Dermis blood vessel endothelial cell (primary cell): ENCODE results near the gene ARGLU1. TPM values are rescaled to one million over a fixed set of nuclear protein-coding genes. Genes with fewer than 3 reads are reported as not detected.
"Not testable (repeated sequence)": the region's sequence is repeated elsewhere in the genome, so short reads cannot be mapped to it uniquely, and the experiment has no call there.

ENCODE experiments used
- DNase-seq: peaks from one replicate; pipeline ENCODE4 v3.0.0; 2010
- total RNA-seq: library from RNA; depleted of rRNA; stranded (reverse); fragments of >200 nt; gene quantifications from 2 replicates; pipeline ENCODE4 v1.2.3, GENCODE V29; 2014

ARGLU1 gene
- 51.0 and 71.6 TPM in 2 replicates for total RNA-seq

- peak; percentile 96 for DNase-seq
Observed at GRCh38 chr13:106567474-106568298, at the start of gene ARGLU1. TSS of gene ARGLU1 (minus strand) at chr13:106568137. CDS start at chr13:106567919, 218 bp downstream.

DNA sequence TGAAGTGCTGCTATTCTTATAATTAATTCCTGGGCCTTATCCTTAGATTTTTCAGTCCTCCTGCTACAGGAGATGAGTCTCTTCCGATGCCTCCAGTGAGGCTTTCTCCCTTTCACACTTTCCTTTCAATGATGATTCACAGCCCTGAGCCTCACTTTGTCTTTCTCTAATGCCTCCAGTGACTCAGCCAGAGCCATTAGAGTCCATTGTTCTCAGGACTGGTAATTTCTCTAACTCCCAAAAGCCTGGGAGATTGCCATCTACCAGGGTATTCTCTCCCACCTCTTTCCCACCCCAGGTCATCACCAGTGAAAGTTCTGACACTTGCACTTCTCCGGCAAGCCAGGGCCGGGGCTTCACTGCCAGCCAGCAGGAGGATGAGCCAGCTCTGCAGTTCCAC is 49.6 kb upstream of the ARGLU1 start:
- DNase-seq: peak; percentile 84

DNA sequence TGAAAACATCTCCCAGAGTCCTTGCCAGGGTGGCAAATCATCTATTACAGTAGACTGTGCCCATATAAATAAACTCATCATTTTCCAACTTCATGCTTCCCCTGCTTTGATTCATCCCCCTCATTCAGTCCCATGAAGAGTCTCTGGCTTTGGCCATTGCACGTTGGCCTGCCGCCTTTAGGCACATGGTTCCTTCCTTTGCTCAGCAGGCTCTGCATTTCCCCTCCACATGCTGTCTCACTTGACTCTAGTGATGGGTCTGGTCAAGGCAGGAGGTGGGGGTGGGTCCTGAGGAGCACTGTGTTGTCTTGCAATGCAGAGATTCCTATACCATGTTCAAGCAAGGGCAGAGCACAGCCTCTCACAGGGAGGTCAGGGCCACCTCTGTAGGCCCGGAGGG is 48.8 kb upstream of the ARGLU1 start:
- no peak for DNase-seq

- DNase-seq: no peak
Observed at GRCh38 chr13:106614874-106615273, 46.9 kb upstream of the ARGLU1 start.

GRCh38 chr13:106612688-106613087 is 44.8 kb upstream of the ARGLU1 start:
- DNase-seq: no peak

- DNase-seq: no peak
Observed at GRCh38 chr13:106610486-106610885, 42.5 kb upstream of the ARGLU1 start.

- DNase-seq: no peak
Observed at GRCh38 chr13:106609116-106609515, 41.2 kb upstream of the ARGLU1 start.

GRCh38 chr13:106603546-106603945 is 35.6 kb upstream of the ARGLU1 start:
- DNase-seq: no peak

DNA sequence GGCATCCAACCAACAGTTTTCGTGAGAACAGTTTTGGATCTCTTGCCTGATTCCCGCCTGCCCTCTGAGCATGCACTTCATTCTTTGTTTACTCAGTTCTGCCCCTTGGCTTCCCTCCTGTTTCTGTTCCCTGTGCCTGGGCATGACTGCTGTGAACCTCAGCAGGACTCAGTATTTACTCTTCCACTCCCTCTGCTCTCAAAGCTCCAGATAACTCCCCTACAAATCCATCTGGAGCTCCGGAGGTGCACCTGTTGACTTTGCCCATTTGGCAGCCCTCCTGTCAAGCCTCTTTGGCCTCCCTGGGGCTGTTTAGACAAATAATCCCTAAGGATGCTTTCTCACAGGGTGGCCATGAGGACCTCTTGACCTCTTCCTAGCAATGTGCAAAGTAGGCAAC is 34.2 kb upstream of the ARGLU1 start:
- DNase-seq: no peak

DNA sequence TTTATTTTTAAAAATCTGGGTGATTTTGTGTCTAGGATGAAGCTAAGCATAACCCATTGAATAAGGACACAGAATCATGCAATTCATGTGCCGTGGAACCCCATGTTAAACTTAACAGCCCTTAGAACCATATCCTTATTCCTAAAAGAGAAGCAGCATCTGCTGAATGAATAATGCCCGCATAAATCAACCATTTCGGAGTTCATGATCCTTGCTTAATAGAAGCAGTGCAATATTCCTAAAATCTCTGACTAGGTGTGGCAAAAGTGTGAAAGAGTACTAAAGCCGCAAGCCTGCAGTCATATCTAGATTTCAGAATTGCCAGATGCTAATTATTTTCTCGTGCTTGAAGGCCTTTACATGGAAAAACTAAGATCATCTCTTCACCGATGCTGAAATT is 33.6 kb upstream of the ARGLU1 start:
- no peak for DNase-seq

DNA sequence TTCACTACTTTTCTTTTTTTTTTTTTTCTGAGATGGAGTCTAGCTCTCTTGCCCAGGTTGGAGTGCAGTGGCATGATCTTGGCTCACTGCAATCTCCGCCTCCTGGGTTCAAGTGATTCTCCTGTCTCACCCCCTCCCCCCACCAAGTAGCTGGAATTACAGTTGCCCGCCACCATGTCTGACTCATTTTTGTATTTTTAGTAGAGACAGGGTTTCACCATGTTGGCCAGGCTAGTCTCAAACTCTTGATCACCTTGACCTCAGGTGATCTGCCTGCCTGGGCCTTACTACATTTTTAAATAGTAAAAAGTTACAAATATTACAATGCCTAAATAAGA is 32.8 kb upstream of the ARGLU1 start:
- not testable (repeated sequence) for DNase-seq

- DNase-seq: peak; percentile 59
Observed at GRCh38 chr13:106599875-106600797, 32.2 kb upstream of the ARGLU1 start.

DNA sequence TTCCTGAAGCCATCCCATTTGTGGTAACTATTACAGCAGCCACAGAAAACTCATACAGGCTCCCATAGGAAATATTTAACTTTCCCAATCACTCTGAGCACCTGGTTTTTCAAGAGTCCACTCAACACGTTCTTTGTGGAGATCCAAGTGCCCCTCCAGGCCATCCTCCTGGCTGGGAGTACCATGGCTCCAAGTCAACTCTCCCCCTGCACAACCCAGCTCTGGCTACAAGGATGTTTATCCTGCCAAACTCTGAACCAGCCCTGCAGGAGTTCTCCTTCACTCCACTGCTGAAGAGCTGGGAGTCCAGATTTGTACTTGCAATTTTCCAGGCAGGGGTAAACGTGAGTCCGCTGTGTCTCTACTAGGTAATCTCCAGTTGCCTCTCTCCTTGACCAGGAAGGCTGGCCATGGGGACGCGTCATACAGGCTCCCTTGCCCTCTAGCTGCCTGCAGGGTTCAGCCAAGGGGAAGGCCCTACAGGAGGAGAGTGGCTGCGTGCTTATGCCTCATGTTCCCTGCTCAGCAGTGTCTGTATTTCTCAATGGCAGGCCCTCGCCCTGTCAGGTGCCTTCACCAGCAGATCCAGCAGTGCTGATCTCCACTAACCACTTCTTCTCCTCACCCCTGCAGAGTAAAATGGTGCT is 29.9 kb upstream of the ARGLU1 start:
- DNase-seq: no peak

GRCh38 chr13:106597186-106597585 is 29.2 kb upstream of the ARGLU1 start:
- no peak for DNase-seq

DNA sequence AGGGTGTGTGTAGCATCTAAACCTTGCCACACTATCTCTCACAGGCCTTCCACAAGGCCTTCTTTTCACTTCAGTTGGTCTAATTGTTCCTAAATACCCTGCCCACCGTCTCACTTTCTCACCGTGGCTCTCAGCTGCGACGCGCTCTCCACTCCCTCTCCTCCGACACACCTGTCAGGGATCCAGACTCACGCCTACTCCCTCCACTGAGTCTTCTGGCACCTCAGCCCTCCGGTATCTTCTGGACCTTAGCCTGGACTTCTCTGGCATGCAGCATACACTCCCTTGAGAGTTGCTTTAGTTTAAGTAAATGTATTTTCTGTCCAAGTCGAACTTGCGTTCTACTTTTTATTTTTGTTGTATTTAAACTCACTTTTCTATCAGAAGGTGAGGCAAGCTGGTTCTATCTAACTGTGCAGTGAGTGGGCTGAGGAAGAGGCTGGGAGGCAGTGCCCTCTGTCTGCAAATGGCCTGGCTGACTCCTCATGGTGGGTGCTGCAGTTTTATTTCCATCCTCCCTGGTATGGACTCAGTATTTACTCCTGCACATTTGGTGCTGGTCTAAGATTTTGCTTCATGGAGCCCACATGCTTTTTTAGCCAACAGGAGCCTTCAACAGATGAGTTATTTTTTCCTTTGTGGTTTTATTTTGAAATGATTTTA is 28.5 kb upstream of the ARGLU1 start:
- no peak for DNase-seq

- DNase-seq: no peak
Observed at GRCh38 chr13:106595625-106596024, 27.7 kb upstream of the ARGLU1 start.

DNA sequence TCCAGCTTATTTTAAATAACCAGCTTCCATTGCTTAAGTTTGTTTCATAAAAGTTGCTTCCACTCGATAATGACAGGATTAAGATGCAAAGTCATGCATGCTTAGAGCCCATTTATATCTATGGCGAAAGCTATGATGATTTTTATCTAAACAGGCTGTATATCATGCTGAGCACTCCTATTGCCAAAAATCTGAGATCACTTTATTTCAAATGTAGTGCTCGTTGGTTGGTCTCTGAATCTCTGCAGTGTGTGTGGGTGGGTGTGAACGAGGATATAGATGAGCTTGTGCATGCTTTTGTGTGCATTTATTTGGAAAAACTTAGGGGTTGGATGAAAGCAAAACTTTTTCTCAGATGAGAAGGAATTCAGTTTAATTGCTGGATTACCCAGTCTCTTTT is 27.0 kb upstream of the ARGLU1 start:
- no peak for DNase-seq

- DNase-seq: no peak
Observed at GRCh38 chr13:106593132-106593531, 25.2 kb upstream of the ARGLU1 start.

- DNase-seq: no peak
Observed at GRCh38 chr13:106591299-106591698, 23.4 kb upstream of the ARGLU1 start.

GRCh38 chr13:106589716-106590115 is 21.8 kb upstream of the ARGLU1 start:
- DNase-seq: peak; percentile 15

- DNase-seq: peak; percentile 42
Observed at GRCh38 chr13:106588367-106588766, 20.4 kb upstream of the ARGLU1 start.

- DNase-seq: no peak
Observed at GRCh38 chr13:106587787-106588186, 19.9 kb upstream of the ARGLU1 start.
